Breast epithelium (tissue), 4 donors: ENCODE results near the gene OAF. TPM values are rescaled to one million over a fixed set of nuclear protein-coding genes. Genes with fewer than 3 reads are reported as not detected.

Source experiments
- DNase-seq, 2 donors: peaks; one replicate each; pipeline ENCODE4 v3.0.0-alpha.2; 2019; ENCODE audit warnings: low spot score in 2 of 2
- H3K27ac ChIP-seq, 2 donors: fragments of 200-600 bp; sonication (generic) in 1 of 2; one replicate each; pipeline ENCODE4 v1.5.1; 2016 to 2019; ENCODE audit warnings: mild to moderate bottlenecking in 1 of 2
- H3K27me3 ChIP-seq, 2 donors: fragments of 200-600 bp; sonication (generic) in 1 of 2; one replicate each; pipeline versions ENCODE4 v1.5.1 to v1.6.0; 2017 to 2019; ENCODE audit warnings: control low read depth in 1 of 2, mild to moderate bottlenecking in 1 of 2
- H3K36me3 ChIP-seq: fragments of 200-600 bp; one replicate; pipeline ENCODE4 v1.5.1; 2019
- H3K4me1 ChIP-seq, 2 donors: fragments of 200-600 bp; sonication (generic); one replicate each; pipeline ENCODE4 v1.5.1; 2016 to 2019; ENCODE audit warnings: control low read depth in 1 of 2
- H3K4me3 ChIP-seq, 3 donors: fragments of 200-600 bp; sonication (generic); 1 replicate in 2 of 3; 2 replicates in 1 of 3; pipeline ENCODE4 v1.5.1; 2016 to 2019; ENCODE audit warnings: mild to moderate bottlenecking in 3 of 3, moderate library complexity in 2 of 3
- H3K9me3 ChIP-seq, 2 donors: fragments of 200-600 bp; sonication (generic) in 1 of 2; one replicate each; pipeline ENCODE4 v1.5.1; 2016 to 2019; ENCODE audit warnings: control low read depth in 1 of 2
- POLR2A ChIP-seq: fragments of 450-650 bp; IDR thresholded peaks from one replicate; pipeline ENCODE4 v1.6.1; 2016; ENCODE audit warnings: antibody characterized with exemption, mild to moderate bottlenecking, moderate library complexity
- POLR2AphosphoS5 ChIP-seq, 3 donors: sonication (generic); formaldehyde crosslinking; IDR thresholded peaks; one replicate each; pipeline ENCODE4 v1.6.1; 2017; ENCODE audit warnings: antibody characterized with exemption in 3 of 3
- intact Hi-C: fragments of 100-400 bp; cut with DNase I; formaldehyde crosslinking; loops from one replicate; pipeline ENCODE4 v1.15.1; 2023; ENCODE audit warnings: low total_unique reads
- total RNA-seq, 3 donors: library from RNA; depleted of rRNA; stranded (reverse); fragments of >200 nt; gene quantifications; one replicate each; pipeline ENCODE4 v1.1.0, GENCODE V29; 2016
- TF ChIP-seq, protein P1 (sequence below), 3 donors: fragments of 450-650 bp; IDR thresholded peaks; one replicate each; pipeline ENCODE4 v1.5.1; 2016 to 2017; ENCODE audit warnings: antibody characterized with exemption in 3 of 3, mild to moderate bottlenecking in 3 of 3, moderate library complexity in 3 of 3

OAF gene
- total RNA-seq, 3 donors from 2014 or later: 19.8 to 35.1 (median 33.3) TPM

DNA sequence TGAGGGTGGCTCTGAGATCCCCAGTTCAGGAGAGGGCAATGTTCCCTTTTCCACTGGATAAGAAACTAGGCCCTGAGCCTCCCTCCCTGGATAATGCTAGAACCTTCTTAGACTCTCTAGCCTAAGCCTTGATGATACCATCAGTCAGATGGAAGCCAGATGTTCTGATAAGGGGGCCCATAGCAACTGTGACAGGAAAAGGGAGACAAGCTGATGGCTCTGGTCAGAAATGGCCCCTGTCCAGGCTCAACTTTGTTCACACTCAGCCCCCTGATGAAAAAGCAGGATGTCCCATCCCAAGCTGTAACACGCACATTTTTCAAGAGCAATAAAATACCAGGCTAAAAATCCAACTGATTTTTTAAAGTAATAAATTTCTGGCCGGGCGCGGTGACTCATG, 7.2 kb upstream of the OAF start:
- intact Hi-C loops: loop anchor here (2.0 kb wide), 1 partner anchor 47 kb away; no protein-coding TSS in a partner anchor
- no peak for DNase-seq
- Histone ChIP-seq H3K4me1 (no peaks in the 10 kb centered on the region), H3K36me3 (no peaks in the 10 kb centered on the region), H3K9me3 (no peaks in the 10 kb centered on the region), H3K27ac (no peak overlapping the region), H3K27me3 (no peaks in the 10 kb centered on the region), H3K4me3 (no peak overlapping the region)
- TF ChIP-seq POLR2A: no peak
- TF ChIP-seq, protein P1, sequence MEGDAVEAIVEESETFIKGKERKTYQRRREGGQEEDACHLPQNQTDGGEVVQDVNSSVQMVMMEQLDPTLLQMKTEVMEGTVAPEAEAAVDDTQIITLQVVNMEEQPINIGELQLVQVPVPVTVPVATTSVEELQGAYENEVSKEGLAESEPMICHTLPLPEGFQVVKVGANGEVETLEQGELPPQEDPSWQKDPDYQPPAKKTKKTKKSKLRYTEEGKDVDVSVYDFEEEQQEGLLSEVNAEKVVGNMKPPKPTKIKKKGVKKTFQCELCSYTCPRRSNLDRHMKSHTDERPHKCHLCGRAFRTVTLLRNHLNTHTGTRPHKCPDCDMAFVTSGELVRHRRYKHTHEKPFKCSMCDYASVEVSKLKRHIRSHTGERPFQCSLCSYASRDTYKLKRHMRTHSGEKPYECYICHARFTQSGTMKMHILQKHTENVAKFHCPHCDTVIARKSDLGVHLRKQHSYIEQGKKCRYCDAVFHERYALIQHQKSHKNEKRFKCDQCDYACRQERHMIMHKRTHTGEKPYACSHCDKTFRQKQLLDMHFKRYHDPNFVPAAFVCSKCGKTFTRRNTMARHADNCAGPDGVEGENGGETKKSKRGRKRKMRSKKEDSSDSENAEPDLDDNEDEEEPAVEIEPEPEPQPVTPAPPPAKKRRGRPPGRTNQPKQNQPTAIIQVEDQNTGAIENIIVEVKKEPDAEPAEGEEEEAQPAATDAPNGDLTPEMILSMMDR (IDR thresholded peaks at IDR 0.05): no peak
- TF ChIP-seq POLR2AphosphoS5 (IDR thresholded peaks at IDR 0.05): no peak

- intact Hi-C loops: no loop called here
- Histone ChIP-seq H3K9me3 (no peaks in the 10 kb centered on the region), H3K36me3 (no peaks in the 10 kb centered on the region), H3K4me1 (no peaks in the 10 kb centered on the region), H3K27ac (no peak overlapping the region), H3K4me3 (no peak overlapping the region), H3K27me3 (no peaks in the 10 kb centered on the region)
- TF ChIP-seq POLR2A (no peak), POLR2AphosphoS5 (IDR thresholded peaks at IDR 0.05) (no peak)
- TF ChIP-seq, protein P1 (IDR thresholded peaks at IDR 0.05): no peak
- no peak for DNase-seq
Measured at GRCh38 chr11:120205596-120206161, 5.2 kb upstream of the OAF start.

GRCh38 chr11:120207512-120207911, 3.3 kb upstream of the OAF start:
- no peaks in the 10 kb centered on the region for H3K4me1 ChIP-seq
- H3K27ac ChIP-seq: peak overlapping the region; percentile 19 to 81
- intact Hi-C loops: no loop called here
- no peak for TF ChIP-seq POLR2AphosphoS5 (IDR thresholded peaks at IDR 0.05)
- TF ChIP-seq, protein P1 (IDR thresholded peaks at IDR 0.05): no peak
- TF ChIP-seq POLR2A: no peak
- no peaks in the 10 kb centered on the region for H3K27me3 ChIP-seq
- no peak overlapping the region for H3K4me3 ChIP-seq
- no peaks in the 10 kb centered on the region for H3K36me3 ChIP-seq
- DNase-seq: no peak
- H3K9me3 ChIP-seq: no peaks in the 10 kb centered on the region

- Histone ChIP-seq H3K4me3 (no peak overlapping the region), H3K27me3 (no peaks in the 10 kb centered on the region), H3K9me3 (no peaks in the 10 kb centered on the region), H3K36me3 (no peaks in the 10 kb centered on the region), H3K27ac (peak overlapping the region; percentile 19 to 81), H3K4me1 (no peaks in the 10 kb centered on the region)
- TF ChIP-seq POLR2A (no peak), POLR2AphosphoS5 (IDR thresholded peaks at IDR 0.05) (no peak)
- TF ChIP-seq, protein P1 (IDR thresholded peaks at IDR 0.05): no peak
- intact Hi-C loops: no loop called here
- no peak for DNase-seq
Measured at GRCh38 chr11:120208001-120208441, 2.8 kb upstream of the OAF start.

DNA sequence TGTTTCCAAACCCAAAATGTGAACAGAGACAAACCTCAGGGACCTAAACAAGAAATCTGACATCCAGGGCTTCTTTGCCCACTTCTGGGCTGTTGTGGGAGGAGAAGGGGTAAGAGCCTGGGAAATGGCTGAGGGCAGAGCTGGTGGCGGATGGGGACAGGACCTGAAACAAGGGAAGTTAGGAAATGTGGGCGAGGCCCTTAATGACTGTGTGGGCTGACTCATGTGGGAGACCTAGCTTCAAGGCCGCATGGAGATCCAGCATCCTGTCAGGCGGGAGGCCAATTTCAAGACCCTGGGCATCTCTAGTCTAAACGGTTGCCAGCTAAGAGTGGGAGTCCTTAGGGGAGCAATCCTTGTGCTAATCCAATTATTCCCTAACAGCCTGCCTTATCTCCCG, 2.1 kb upstream of the OAF start:
- Histone ChIP-seq H3K9me3 (no peaks in the 10 kb centered on the region), H3K4me1 (no peaks in the 10 kb centered on the region), H3K27ac (peak overlapping the region; percentile 75 to 81), H3K36me3 (no peaks in the 10 kb centered on the region), H3K27me3 (no peaks in the 10 kb centered on the region), H3K4me3 (no peak overlapping the region)
- no peak for DNase-seq
- TF ChIP-seq POLR2A (no peak), POLR2AphosphoS5 (IDR thresholded peaks at IDR 0.05) (peak in 1 of 3 donors; percentile 32)
- TF ChIP-seq, protein P1 (IDR thresholded peaks at IDR 0.05): no peak
- intact Hi-C loops: no loop called here
